ENCODE results near the gene OR1L6.

OR1L6 gene

GRCh38 chr9:122742003-122742402, at the start of gene OR1L6:
OR1L6 (plus strand) TSS chr9:122742303; CDS start chr9:122749848, 7,545 bp downstream.
- DNase-seq, result no peak

- DNase-seq, result no peak
Observed at GRCh38 chr9:122695696-122696095, 46.4 kb upstream of the OR1L6 start.

- DNase-seq, result no peak
Observed at GRCh38 chr9:122718038-122718437, 24.1 kb upstream of the OR1L6 start.

GRCh38 chr9:122719218-122719617, 22.9 kb upstream of the OR1L6 start:
- DNase-seq, result no peak

- DNase-seq, result no peak
Observed at GRCh38 chr9:122723690-122724089, 18.4 kb upstream of the OR1L6 start, which contains the start of gene OR1L4. OR1L4 (plus strand) TSS chr9:122723990; CDS start chr9:122723990, 0 bp downstream.

- no peak for DNase-seq
Observed at GRCh38 chr9:122754825-122755224, 12.7 kb downstream of the OR1L6 start.

- no peak for DNase-seq
Observed at GRCh38 chr9:122767817-122768216, 25.7 kb downstream of the OR1L6 start.

GRCh38 chr9:122777052-122777451, 34.9 kb downstream of the OR1L6 start:
- no peak for DNase-seq

- no peak for DNase-seq
Observed at GRCh38 chr9:122777935-122778627, 36.0 kb downstream of the OR1L6 start.

GRCh38 chr9:122779181-122779580, 37.1 kb downstream of the OR1L6 start:
- DNase-seq, result no peak

- no peak for DNase-seq
Observed at GRCh38 chr9:122780026-122780425, 37.9 kb downstream of the OR1L6 start.

- no peak for DNase-seq
Observed at GRCh38 chr9:122781671-122782070, 39.6 kb downstream of the OR1L6 start.

- DNase-seq, result no peak
Observed at GRCh38 chr9:122785269-122785668, 43.2 kb downstream of the OR1L6 start.

- no peak for DNase-seq
Observed at GRCh38 chr9:122786338-122786737, 44.2 kb downstream of the OR1L6 start.

GRCh38 chr9:122788831-122789230, 46.7 kb downstream of the OR1L6 start, which contains the start of gene OR5C1:
OR5C1 (plus strand) TSS chr9:122788933; CDS start chr9:122788933, 0 bp downstream.
- DNase-seq, result no peak

GRCh38 chr9:122789256-122790046, 47.3 kb downstream of the OR1L6 start:
- DNase-seq, result no peak

- DNase-seq, result no peak
Observed at GRCh38 chr9:122791872-122792669, 50.0 kb downstream of the OR1L6 start.

- no peak for DNase-seq
Observed at GRCh38 chr9:122797316-122798063, 55.4 kb downstream of the OR1L6 start.

Measured in CD4-positive, alpha-beta T cell treated with Interferon alpha-2 for 1 hour (primary cell).